Gastroesophageal sphincter (tissue), 3 donors: ENCODE measurements around the gene GNG2.

Experiments
- EP300 ChIP-seq: sonication (generic); formaldehyde crosslinking; IDR thresholded peaks from one replicate; pipeline ENCODE4 v1.6.1; 2017; ENCODE audit warnings: antibody characterized with exemption, mild to moderate bottlenecking
- POLR2AphosphoS5 ChIP-seq: sonication (generic); formaldehyde crosslinking; IDR thresholded peaks from one replicate; pipeline ENCODE4 v1.6.1; 2017; ENCODE audit warnings: antibody characterized with exemption
- TF ChIP-seq, protein P1 (sequence below), 4 experiments: fragments of 200-600 bp in 2 of 4; fragments of 450-650 bp in 2 of 4; sonication (generic) in 1 of 4; IDR thresholded peaks; one replicate each; pipeline ENCODE4 v1.5.1; 2017 to 2019; ENCODE audit warnings: antibody characterized with exemption in 4 of 4, mild to moderate bottlenecking in 2 of 4, moderate library complexity in 2 of 4

GRCh38 chr14:51852541-51852940 lies 7.9 kb upstream of the GNG2 start:
- no peak for TF ChIP-seq EP300
- TF ChIP-seq, protein P1, sequence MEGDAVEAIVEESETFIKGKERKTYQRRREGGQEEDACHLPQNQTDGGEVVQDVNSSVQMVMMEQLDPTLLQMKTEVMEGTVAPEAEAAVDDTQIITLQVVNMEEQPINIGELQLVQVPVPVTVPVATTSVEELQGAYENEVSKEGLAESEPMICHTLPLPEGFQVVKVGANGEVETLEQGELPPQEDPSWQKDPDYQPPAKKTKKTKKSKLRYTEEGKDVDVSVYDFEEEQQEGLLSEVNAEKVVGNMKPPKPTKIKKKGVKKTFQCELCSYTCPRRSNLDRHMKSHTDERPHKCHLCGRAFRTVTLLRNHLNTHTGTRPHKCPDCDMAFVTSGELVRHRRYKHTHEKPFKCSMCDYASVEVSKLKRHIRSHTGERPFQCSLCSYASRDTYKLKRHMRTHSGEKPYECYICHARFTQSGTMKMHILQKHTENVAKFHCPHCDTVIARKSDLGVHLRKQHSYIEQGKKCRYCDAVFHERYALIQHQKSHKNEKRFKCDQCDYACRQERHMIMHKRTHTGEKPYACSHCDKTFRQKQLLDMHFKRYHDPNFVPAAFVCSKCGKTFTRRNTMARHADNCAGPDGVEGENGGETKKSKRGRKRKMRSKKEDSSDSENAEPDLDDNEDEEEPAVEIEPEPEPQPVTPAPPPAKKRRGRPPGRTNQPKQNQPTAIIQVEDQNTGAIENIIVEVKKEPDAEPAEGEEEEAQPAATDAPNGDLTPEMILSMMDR (IDR thresholded peaks at IDR 0.05): no peak
- TF ChIP-seq POLR2AphosphoS5: no peak
